GM23338 (cell line): ENCODE measurements around the gene APOH. TPM values are rescaled to one million over a fixed set of nuclear protein-coding genes. Genes with fewer than 3 reads are reported as not detected.
A peak's percentile ranks its signal among the peaks of the same experiment; 100 is the strongest.

ENCODE experiments used
- ATAC-seq: fragments of 200-7000 bp; cut with Tn5 transposase; 3 replicates; pipeline ENCODE4 v1.9.1; 2020
- DNase-seq: peaks from one replicate; pipeline ENCODE4 v3.0.0-alpha.2; 2015; ENCODE audit warnings: low spot score
- H2AFZ ChIP-seq: fragments of 200-600 bp; sonication (generic); 2 replicates; pipeline ENCODE4 v1.8.0; 2016; ENCODE audit warnings: antibody characterized with exemption, mild to moderate bottlenecking, moderate library complexity
- H3F3A ChIP-seq: fragments of 200-600 bp; sonication (generic); replicated peaks from 2 replicates; pipeline ENCODE4 v1.8.0; 2017; ENCODE audit warnings: antibody characterized with exemption, mixed run types, low read depth
- H3K27ac ChIP-seq: fragments of 200-600 bp; sonication (generic); 2 replicates; pipeline ENCODE4 v1.6.1; 2016; ENCODE audit warnings: low read depth
- H3K27me3 ChIP-seq: fragments of 200-600 bp; sonication (generic); 2 replicates; pipeline ENCODE4 v1.8.0; 2016; ENCODE audit warnings: mild to moderate bottlenecking, mixed run types, moderate library complexity; ENCODE audit not compliant: insufficient read depth
- H3K36me3 ChIP-seq: fragments of 200-600 bp; sonication (generic); 2 replicates; pipeline ENCODE4 v1.8.0; 2016; ENCODE audit warnings: mild to moderate bottlenecking; ENCODE audit not compliant: insufficient read depth
- H3K4me1 ChIP-seq: fragments of 200-600 bp; sonication (generic); 2 replicates; pipeline ENCODE4 v1.8.0; 2016; ENCODE audit warnings: mild to moderate bottlenecking, moderate library complexity; ENCODE audit not compliant: insufficient read depth
- H3K4me2 ChIP-seq: fragments of 200-600 bp; sonication (generic); 2 replicates; pipeline ENCODE4 v1.7.1; 2017; ENCODE audit warnings: mixed run types
- H3K4me3 ChIP-seq: fragments of 200-600 bp; sonication (generic); 2 replicates; pipeline ENCODE4 v1.6.1; 2016; ENCODE audit warnings: mixed run types
- H3K79me2 ChIP-seq: fragments of 200-600 bp; sonication (generic); replicated peaks from 2 replicates; pipeline ENCODE4 v1.8.0; 2017; ENCODE audit warnings: mild to moderate bottlenecking; ENCODE audit not compliant: insufficient read depth
- H3K9me2 ChIP-seq: fragments of 200-600 bp; sonication (generic); 2 replicates; pipeline ENCODE4 v1.8.0; 2017; ENCODE audit not compliant: insufficient read depth
- H4K20me1 ChIP-seq: fragments of 200-600 bp; sonication (generic); replicated peaks from 2 replicates; pipeline ENCODE4 v1.8.0; 2017; ENCODE audit warnings: mild to moderate bottlenecking; ENCODE audit not compliant: insufficient read depth
- H3K27ac Mint-ChIP-seq: 2 replicates; pipeline ENCODE4 v1.8.0; 2020; ENCODE audit warnings: inconsistent platforms, mild to moderate bottlenecking, moderate library complexity, mixed read lengths
- H3K27me3 Mint-ChIP-seq: 3 replicates; pipeline ENCODE4 v1.8.0; 2022; ENCODE audit warnings: low read depth, mild to moderate bottlenecking, moderate library complexity, mixed read lengths, inconsistent platforms; ENCODE audit not compliant: insufficient read depth, poor library complexity
- H3K36me3 Mint-ChIP-seq: 3 replicates; pipeline ENCODE4 v1.8.0; 2021; ENCODE audit warnings: low read depth, mild to moderate bottlenecking, inconsistent platforms, moderate library complexity, mixed read lengths
- H3K4me1 Mint-ChIP-seq: 3 replicates; pipeline ENCODE4 v1.8.0; 2020; ENCODE audit warnings: mild to moderate bottlenecking, inconsistent platforms, mixed read lengths
- H3K4me3 Mint-ChIP-seq: 3 replicates; pipeline ENCODE4 v1.8.0; 2021; ENCODE audit warnings: moderate library complexity, mild to moderate bottlenecking, inconsistent platforms, mixed read lengths
- H3K9me3 Mint-ChIP-seq: 3 replicates; pipeline ENCODE4 v1.8.0; 2020; ENCODE audit warnings: moderate library complexity, mild to moderate bottlenecking, inconsistent platforms, mixed read lengths
- CREB1 ChIP-seq: fragments of 250-450 bp; sonication (Bioruptor Pico); IDR thresholded peaks from 2 replicates; pipeline ENCODE4 v1.5.0; 2020; ENCODE audit warnings: low read depth, mild to moderate bottlenecking, moderate library complexity
- CTCF ChIP-seq, 2 experiments: fragments of 200-600 bp in 1 of 2; sonication (generic) in 1 of 2; conservative IDR thresholded peaks; 2 replicates each; pipeline versions ENCODE4 v1.5.1 to v1.6.1; 2016 to 2017; ENCODE audit warnings: antibody characterized with exemption in 2 of 2, low read depth in 2 of 2, mild to moderate bottlenecking in 2 of 2, moderate library complexity in 1 of 2
- ETS1 ChIP-seq: IDR thresholded peaks from 2 replicates; pipeline ENCODE4 v1.6.1; 2016; ENCODE audit warnings: antibody characterized with exemption
- EZH2 ChIP-seq: fragments of 200-600 bp; sonication (generic); IDR thresholded peaks from one replicate; pipeline ENCODE4 v1.8.0; 2017; ENCODE audit warnings: antibody characterized with exemption, mild to moderate bottlenecking, low read depth; ENCODE audit not compliant: unreplicated experiment
- EZH2phosphoT487 ChIP-seq: fragments of 200-600 bp; sonication (generic); IDR thresholded peaks from one replicate; pipeline ENCODE4 v1.8.1; 2018; ENCODE audit warnings: antibody characterized with exemption; ENCODE audit not compliant: unreplicated experiment
- JUNB ChIP-seq: IDR thresholded peaks from one replicate; pipeline ENCODE4 v1.6.1; 2016; ENCODE audit warnings: antibody characterized with exemption; ENCODE audit not compliant: unreplicated experiment
- NANOG ChIP-seq: IDR thresholded peaks from 2 replicates; pipeline ENCODE4 v1.6.1; 2016; ENCODE audit warnings: antibody characterized with exemption, borderline replicate concordance
- POLR2AphosphoS5 ChIP-seq: IDR thresholded peaks from 2 replicates; pipeline ENCODE4 v1.6.1; 2016; ENCODE audit warnings: antibody characterized with exemption, low read depth
- REST ChIP-seq: IDR thresholded peaks from one replicate; pipeline ENCODE4 v1.6.1; 2018; ENCODE audit warnings: antibody characterized with exemption; ENCODE audit not compliant: unreplicated experiment
- STAT1 ChIP-seq: IDR thresholded peaks from one replicate; pipeline ENCODE4 v1.6.1; 2016; ENCODE audit warnings: antibody characterized with exemption; ENCODE audit not compliant: unreplicated experiment
- ZNF114 ChIP-seq: fragments of 250-450 bp; sonication (Bioruptor Pico); IDR thresholded peaks from 2 replicates; pipeline ENCODE4 v1.5.0; 2020; ENCODE audit warnings: mild to moderate bottlenecking, moderate library complexity
- ZNF331 ChIP-seq: fragments of 250-450 bp; sonication (Bioruptor Pico); IDR thresholded peaks from 2 replicates; pipeline ENCODE4 v1.5.0; 2020; ENCODE audit warnings: low read depth, mild to moderate bottlenecking, moderate library complexity
- polyA plus RNA-seq: library from polyadenylated mRNA; unstranded; fragments of >200 nt; fragmentation: Nextera tagmentation; extraction: Ambion mirVana; gene quantifications from 2 replicates; pipeline ENCODE4 v1.2.1, GENCODE V29; 2016
- total RNA-seq: library from RNA; depleted of rRNA; stranded (reverse); fragments of >200 nt; shearing (Covaris generic); gene quantifications from 2 replicates; pipeline ENCODE4 v1.2.3, GENCODE V29; 2014

APOH gene
- total and polyA plus RNA-seq, 2 experiments from 2014 or later: not detected

- no peak for TF ChIP-seq ZNF331 (CRISPR knock-in tag)
- TF ChIP-seq EZH2phosphoT487: no peak
- no peak for TF ChIP-seq CREB1
- H3K27me3 Mint-ChIP-seq: peaks cover 2% of the 10 kb centered on the region
These were observed 31.0 kb downstream of the APOH start for GRCh38 chr17:66198242-66198641.

GRCh38 chr17:66192378-66192687 lies 36.9 kb downstream of the APOH start:
- Mint-ChIP-seq H3K4me3 (peak overlapping the region; percentile 84), H3K9me3 (no peaks in the 10 kb centered on the region), H3K4me1 (peaks cover 7% of the 10 kb centered on the region), H3K27ac (no peak overlapping the region), H3K27me3 (peaks cover 11% of the 10 kb centered on the region), H3K36me3 (no peaks in the 10 kb centered on the region)
- H3F3A ChIP-seq: no peaks in the 10 kb centered on the region
- no peaks in the 10 kb centered on the region; the same call in 1 of the 2 replicates for H3K27me3 ChIP-seq
- no peak overlapping the region for H3K27ac ChIP-seq
- H3K79me2 ChIP-seq: no peaks in the 10 kb centered on the region
- H3K4me1 ChIP-seq: peaks cover 11% of the 10 kb centered on the region; the same call in 1 of the 2 replicates
- peak overlapping the region; percentile 90 for H3K4me3 ChIP-seq
- no peaks in the 10 kb centered on the region for H3K36me3 ChIP-seq
- peak overlapping the region; percentile 77 for H3K4me2 ChIP-seq
- H3K9me2 ChIP-seq: no peaks in the 10 kb centered on the region
- ATAC-seq: no peak
- H2AFZ ChIP-seq: peak overlapping the region; percentile 60
- no peak for DNase-seq
- H4K20me1 ChIP-seq: no peaks in the 10 kb centered on the region
- TF ChIP-seq JUNB: no peak
- no peak for TF ChIP-seq EZH2
- no peak for TF ChIP-seq CREB1
- no peak for TF ChIP-seq CTCF (conservative IDR thresholded peaks at IDR 0.05; ENCODE audit: low read depth in 2 of 2)
- TF ChIP-seq POLR2AphosphoS5: no peak
- TF ChIP-seq ZNF114: no peak
- no peak for TF ChIP-seq REST
- no peak for TF ChIP-seq ZNF331 (CRISPR knock-in tag)
- TF ChIP-seq STAT1: no peak
- no peak for TF ChIP-seq NANOG
- TF ChIP-seq EZH2phosphoT487: no peak
- no peak for TF ChIP-seq ETS1

More at GRCh38 chr17:66198242-66198641, 31.0 kb downstream of the APOH start:
- no peaks in the 10 kb centered on the region for H3K4me1 ChIP-seq
- H3K27me3 ChIP-seq: no peaks in the 10 kb centered on the region
- no peak for DNase-seq
- H3K79me2 ChIP-seq: no peaks in the 10 kb centered on the region
- no peak overlapping the region for H3K4me3 ChIP-seq
- H3K4me2 ChIP-seq: no peak overlapping the region
- no peaks in the 10 kb centered on the region; the same call in 1 of the 2 replicates for H4K20me1 ChIP-seq
- H3K9me2 ChIP-seq: no peaks in the 10 kb centered on the region
- no peaks in the 10 kb centered on the region for H3K36me3 ChIP-seq
- H3K4me1 Mint-ChIP-seq: no peaks in the 10 kb centered on the region
- ATAC-seq: no peak
- no peak overlapping the region for H3K27ac ChIP-seq
- H3K9me3 Mint-ChIP-seq: no peaks in the 10 kb centered on the region
- no peak overlapping the region for H2AFZ ChIP-seq
- H3K36me3 Mint-ChIP-seq: no peaks in the 10 kb centered on the region
- no peak overlapping the region for H3K4me3 Mint-ChIP-seq
- no peak overlapping the region for H3K27ac Mint-ChIP-seq
- no peaks in the 10 kb centered on the region for H3F3A ChIP-seq
